Activated CD8-positive, alpha-beta memory T cell treated with anti-CD3 and anti-CD28 coated beads, Interleukin-2, amount 50 U/mL, for 4 hours (primary cell): ENCODE data around the gene PLCB3.

Source experiments
- DNase-seq: peaks from one replicate; pipeline ENCODE4 v3.0.0-alpha.2; 2020

PLCB3 gene

DNA sequence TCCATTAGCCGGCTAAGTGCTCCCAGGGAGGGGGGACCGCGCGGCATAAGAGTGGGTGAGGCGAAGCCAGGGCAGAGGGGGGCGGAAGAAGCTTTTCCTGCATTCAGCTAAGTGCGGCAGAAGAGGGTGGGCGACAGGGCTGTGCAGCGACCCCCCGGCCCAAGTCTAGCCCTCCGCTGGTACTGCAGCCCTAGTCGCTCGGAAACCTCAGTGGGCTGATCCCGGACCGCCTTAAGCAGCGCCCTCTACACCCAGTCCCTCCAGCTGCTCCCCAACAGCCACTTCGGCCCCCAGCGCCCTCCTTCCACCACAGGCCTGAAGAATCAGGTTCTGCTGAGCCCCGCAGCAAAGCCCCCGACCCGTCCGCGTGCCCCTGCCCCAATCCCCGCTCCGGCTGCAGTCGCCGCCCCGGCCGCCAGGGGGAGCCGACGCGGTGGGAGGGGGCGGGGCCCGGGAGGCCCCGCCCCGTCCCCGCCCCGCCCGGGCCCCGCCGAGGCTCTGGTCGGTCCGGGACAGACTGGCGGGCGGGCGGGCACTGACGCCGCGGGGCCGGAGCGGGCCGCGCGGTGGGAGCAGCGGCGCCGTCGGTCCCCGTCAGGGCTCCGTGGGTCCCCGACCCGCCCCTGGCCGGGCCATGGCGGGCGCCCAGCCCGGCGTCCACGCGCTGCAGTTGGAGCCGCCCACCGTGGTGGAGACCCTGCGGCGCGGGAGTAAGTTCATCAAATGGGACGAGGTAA is at the start of gene PLCB3:
Gene PLCB3 (plus strand): TSS at position 515 of the 737 bp plus-strand sequence. CDS start 120 bp downstream, at position 635.
- DNase-seq: peak; percentile 65

DNA sequence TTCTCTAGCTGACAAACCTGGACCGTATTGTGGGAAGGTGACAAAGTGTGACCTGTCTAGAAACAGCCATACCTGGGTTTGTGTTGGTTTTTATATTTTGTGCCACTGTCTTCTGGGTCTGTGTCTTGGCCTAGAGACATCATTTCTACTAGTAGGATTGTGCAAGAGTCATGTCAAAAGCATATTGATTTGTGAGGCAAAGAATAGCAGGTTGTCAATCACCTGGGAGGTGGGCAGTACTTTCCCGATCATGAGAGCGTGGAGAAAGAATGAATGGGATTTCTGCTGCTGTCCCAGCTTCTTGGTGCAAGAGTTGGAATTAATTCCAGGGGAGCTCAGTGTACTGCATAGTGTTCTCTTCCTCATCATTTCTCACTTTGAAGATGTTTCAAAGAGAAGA is 49.8 kb upstream of the PLCB3 start:
- DNase-seq: no peak

DNA sequence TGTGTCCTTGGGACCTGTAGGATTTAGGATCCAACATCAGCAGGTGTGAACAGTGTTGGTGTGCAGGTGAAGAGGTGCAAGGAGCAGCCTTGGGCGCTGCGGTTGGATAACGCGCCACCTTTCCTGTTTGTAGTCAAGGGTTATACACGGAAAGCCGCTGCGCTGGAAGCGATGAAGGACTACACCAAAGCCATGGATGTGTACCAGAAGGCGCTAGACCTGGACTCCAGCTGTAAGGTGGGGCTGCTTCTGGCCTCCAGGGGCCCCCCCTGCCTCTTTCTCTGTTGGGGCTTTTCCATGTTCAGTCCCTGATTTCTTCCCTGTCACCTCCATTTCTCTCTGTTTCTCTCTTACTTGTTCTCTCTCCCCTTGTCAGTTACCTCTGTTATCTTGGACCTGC is 48.3 kb upstream of the PLCB3 start:
- DNase-seq: no peak

DNA sequence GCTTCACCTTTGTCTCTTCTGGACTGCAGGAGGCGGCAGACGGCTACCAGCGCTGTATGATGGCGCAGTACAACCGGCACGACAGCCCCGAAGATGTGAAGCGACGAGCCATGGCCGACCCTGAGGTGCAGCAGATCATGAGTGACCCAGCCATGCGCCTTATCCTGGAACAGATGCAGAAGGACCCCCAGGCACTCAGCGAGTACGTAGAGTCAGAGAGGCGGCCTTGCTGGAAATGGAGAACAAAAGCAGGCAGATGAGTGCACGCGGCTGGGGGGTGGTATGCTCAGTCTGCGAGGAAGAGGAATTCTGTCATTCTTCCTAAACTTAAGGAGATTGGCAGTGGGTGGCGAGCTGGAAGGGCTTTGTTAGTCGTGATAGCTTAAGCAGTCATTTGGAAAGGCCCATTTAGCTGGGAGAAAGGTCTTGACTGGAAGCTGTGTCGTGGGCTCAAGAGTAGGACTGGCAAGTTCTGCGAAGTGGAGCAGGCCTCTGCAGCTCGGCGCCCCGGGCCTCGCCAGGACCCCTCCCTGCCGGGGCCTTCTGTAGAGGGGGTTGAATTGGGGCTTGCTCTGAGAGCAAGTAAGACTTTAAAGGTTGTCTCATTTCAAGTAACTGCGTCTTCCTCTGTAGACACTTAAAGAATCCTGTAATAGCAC is 47.8 kb upstream of the PLCB3 start:
- no peak for DNase-seq

DNA sequence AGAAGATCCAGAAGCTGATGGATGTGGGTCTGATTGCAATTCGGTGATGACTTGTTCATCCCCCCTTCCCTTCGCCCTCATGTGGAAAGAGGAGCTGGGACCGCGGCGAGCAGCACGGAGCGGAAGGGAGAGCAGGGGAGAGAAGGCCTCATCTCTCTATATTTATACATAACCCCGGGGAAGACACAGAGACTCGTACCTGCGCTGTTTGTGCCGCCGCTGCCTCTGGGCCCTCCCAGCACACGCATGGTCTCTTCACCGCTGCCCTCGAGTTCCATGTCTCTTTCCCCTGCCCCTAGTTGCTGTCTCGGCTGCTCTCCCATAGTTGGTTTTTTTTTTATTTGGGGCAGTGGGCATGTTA is 47.3 kb upstream of the PLCB3 start:
- DNase-seq: no peak

DNA sequence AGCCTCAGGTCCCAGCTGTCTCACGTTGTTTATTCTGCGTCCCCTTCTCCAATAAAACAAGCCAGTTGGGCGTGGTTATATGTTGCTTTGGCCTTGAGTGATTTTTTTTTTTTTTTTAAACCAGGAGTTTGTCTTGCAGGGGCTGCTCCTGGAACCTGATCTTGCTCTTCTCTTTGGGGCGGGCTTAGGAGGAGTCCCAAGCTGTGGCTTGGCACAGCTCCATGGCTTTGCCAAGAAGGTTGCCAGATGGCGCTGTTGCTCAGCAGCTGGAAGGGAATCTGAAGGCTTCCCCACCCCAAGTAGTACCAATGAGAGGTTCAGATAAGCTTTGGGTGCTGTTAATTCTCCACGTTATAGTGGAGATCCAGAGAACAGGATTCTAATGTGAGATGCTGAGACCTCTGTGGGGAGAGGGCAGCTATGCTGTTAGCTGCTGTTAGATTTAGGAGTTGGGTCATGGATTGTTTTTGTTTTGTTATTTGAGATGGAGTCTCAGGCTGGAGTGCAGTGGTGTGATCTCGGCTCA is 46.8 kb upstream of the PLCB3 start:
- DNase-seq: peak; percentile 84

DNA sequence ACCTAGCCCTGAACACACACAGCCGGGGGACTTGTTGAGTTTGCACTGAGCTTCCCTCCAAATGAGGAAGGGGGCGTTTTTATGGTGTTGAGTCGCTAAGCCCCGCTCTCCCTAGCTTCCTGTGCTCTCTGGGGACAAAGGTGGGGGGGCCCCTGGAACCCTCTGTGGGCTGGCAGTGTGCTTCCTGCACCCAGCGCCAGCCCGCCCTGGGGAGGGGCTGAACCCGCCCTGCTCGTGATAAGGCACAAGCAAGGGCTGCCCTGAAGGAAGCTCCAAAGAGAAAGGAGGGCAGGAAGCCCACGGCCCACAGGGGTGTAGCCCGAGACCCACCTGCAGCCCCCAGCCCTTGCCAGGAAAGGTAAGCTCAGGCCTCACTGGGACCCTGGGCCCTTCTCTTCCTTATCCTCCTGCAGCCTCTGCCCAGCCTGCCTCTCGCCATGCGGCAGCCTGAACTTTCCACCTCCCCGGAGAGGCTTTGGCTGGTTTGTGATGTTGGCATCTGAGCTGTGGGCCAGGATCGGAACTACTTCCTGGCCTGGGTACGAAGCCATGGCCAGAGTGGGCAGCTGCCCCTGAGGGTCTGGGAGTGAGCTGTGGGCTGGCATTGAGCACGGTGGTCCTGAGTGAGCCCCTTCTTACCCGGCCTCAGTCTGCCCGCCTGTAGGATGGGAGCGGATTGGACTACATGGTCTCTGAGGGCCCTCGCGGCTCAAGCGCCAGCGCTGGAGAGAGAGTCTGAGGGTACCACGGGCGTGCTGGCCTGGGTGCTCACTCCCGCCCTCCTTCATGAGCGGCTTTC is 44.7 kb upstream of the PLCB3 start, which contains the start of gene FERMT3:
Gene FERMT3 (plus strand): TSS at position 265 of the 799 bp plus-strand sequence. CDS start 644 bp downstream, outside the sequence.
- DNase-seq: peak; percentile 76

DNA sequence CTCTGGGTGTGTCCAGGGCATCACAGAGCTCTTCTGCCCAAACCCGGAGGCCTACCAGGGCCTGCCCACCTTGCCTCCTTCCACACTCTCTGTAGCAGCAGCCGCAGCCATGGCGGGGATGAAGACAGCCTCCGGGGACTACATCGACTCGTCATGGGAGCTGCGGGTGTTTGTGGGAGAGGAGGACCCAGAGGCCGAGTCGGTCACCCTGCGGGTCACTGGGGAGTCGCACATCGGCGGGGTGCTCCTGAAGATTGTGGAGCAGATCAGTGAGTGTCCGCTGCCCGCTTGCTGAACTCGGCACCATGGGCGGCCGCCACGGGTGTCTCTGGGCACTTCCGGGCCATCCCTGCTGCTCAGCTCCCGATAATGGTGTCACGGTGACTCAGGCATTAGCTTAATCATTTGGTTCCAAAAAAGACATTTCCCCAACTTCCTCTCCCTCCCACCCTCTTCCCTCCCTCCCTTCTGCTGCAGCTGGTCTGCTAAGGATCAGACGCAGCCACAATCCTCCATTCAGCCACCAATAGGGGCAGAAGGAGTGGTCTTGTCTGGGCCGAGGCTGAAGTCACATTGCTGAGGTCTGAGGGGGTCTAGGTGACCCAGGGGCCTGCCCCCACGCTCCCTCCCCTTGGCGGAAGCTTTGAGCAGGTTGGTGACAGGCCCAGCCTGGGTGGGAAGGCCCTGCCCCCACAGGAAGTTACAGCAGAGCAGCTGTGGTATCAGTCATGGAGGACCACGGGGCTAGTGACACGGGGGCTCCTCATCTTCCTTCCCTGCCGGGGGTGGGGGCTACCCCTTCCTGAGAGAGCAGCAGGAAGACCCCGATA is 43.9 kb upstream of the PLCB3 start:
- peak; percentile 85 for DNase-seq

DNA sequence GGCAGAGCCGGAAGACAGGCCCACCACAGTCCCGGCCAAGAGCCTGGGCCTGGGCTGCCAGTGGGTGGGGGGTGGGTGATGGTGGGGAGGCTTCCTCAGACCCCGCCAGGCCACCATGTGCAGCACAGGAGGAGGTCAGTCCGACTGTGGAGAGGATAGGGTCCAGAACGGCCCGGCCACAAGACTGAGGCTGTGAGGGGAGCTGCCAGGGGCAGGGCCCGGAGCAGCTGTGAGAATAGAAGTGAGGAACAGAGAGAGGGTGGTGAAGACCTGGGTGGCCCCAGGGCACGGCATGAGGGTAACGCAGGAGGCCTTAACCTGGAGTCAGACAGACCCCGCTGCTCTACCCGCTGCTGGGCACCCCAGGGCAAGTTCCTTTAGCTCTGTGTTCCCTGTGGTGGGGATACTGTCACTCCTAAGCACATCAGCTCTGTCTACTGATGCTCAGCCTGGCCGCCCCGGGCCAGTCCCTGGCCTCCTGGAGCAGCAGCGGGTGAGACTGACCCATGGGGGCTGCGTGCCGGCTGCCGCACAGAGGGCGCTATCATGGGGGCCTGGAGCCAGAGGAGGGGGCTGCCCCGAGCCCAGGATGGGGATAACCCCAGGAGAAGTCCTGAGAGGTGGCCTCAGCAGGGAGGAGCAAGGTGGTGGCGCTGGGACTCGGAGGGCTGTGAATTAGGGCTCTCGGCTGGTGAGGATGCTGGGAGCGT is 43.1 kb upstream of the PLCB3 start:
- no peak for DNase-seq

DNA sequence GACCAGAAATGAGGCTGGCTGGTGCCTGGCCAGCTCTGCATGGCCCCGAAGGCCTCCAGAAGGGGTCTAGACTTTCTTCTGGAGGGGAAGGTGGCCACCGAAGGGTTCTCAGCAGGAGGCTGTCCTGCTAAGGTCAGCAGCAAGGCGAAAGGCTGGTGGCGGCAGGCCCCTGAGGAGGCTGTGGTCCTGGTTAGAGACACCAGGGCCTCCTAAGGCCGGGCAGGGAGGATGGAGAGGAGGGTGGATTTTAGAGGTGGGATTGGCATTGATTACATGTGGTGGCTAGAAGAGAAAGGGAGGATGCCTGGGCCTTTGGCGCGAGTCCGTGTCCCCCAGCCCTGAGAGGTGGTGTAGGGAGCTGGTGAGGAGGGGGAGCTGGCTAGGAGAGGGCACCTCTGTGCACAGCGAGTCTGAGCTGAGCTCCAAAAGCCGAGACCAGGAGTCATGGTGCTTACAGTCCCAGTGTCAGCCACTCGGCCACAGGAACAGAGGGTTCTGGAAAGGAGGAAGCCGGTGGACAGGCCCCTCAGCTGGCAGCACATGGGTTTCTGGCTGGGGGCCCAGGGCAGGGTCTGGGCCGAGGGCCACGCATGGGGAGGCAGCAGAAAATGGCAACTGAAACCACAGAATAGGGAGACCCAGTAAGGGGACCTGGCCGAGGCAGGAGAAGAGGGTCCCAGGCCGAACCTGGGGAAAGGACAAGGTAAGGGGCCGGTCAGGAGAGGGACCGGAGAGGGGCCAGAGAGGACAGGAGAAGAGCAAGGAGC is 42.4 kb upstream of the PLCB3 start:
- no peak for DNase-seq

DNA sequence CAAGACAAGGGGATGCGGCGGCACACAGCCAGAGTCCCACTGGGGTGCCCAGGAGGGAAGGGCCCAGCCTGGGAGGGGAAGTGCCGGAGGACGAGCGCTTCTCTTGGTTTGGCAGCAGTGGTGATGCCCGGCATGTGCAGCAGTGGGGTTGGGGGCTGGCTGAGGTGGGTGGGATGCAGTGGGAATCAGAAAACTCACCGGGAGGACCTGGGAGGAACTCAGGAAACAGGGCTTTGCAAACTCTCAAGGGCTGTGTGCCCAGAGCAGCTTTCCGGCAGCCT is 41.8 kb upstream of the PLCB3 start:
- no peak for DNase-seq

DNA sequence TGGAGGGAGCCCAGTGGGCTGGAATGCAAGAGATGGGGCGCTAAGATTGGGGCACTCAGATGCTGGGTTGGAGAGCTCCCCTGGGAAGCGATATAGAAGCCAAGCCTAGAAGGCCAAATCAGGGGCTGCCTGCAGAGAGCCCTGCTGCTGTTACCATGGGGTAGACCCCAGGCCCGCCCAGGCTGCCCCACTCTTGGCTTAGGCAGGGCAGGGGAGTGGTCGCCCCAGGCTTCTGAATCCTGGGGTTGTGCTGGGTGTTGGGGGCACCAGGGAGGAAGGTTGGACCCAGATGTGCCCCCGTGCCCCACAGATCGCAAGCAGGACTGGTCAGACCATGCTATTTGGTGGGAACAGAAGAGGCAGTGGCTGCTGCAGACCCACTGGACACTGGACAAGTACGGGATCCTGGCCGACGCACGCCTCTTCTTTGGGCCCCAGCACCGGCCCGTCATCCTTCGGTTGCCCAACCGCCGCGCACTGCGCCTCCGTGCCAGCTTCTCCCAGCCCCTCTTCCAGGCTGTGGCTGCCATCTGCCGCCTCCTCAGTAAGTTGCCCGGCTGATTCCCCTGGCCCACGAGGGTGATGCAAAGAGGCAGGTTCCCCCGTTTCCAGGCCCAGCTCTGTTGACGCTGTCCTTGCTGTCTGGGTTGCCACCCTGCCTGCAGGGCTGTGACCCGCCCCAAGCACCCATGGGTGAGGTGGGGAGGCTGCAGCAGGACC is 40.9 kb upstream of the PLCB3 start:
- DNase-seq: no peak

DNA sequence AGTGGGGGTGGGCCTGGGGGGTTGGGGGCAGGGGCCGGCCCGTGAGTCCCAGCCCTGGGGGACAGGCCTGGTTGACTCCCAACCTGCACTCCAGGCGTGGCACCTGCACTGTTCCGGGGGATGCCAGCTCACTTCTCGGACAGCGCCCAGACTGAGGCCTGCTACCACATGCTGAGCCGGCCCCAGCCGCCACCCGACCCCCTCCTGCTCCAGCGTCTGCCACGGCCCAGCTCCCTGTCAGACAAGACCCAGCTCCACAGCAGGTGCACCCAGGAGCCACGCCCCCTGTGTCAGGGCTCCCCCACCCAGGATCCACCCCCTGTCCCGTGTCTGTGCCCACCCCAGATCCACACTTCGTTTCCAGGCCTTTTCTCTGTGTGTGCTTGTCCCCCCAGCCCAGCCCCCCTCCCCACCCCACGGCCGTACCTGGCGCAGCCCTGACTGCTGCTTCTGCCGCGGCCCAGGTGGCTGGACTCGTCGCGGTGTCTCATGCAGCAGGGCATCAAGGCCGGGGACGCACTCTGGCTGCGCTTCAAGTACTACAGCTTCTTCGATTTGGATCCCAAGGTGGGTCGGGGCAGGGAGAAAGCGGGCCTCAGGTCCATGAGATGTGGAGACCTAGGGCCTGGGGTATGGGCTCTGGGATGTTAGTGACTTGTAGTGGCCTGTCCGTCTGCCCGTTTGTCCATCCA is 40.0 kb upstream of the PLCB3 start:
- DNase-seq: no peak

DNA sequence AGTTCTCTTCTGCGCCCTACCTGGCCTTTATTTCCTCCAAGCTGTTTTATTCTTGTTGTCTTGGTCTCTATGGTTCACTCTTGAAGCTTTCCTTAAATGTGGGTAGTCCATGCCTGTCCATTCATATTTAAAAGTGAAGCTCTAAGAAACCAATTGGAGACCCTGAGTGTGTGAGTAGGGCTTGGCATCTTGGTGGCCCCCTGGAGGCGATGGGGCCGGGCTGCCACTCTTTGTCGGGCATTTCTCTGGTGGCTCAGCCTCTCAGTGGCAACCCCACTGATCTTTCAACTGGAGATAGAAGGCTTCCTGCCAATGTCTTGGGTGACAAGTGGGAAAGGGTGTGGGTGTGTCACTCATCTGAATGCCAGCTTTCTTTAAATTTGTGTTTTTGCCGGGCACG is 34.5 kb upstream of the PLCB3 start:
- no peak for DNase-seq

DNA sequence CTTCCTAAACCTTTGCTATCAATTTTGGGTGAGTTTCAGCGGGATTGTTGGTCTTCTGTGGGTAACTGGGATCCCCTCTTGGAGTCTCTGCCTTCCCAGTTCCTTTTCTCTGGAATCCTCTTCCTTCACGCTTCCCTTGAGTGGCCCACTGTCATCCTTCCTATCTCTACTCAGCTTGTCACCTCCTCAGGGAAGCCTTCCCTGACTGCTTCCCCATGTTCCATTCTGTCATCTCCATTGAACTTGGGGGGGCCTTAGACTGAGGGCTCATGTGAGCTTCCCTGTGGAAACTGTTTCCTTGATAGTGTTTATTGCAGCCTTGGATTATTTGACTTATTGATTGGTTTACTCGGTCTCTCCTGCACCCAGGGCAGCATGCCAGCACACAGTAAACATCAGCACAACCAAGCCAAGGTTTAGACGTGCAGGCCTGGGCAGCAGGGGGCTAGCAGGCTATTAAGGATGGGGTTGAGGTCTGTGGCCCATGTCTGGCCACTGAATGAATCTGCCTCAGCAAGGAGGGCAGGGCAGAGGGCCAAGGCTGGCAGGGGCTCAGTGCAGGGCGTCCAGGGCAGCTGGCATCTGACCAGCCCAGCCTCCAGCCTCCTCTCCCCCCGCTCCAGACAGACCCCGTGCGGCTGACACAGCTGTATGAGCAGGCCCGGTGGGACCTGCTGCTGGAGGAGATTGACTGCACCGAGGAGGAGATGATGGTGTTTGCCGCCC is 32.5 kb upstream of the PLCB3 start:
- DNase-seq: no peak

DNA sequence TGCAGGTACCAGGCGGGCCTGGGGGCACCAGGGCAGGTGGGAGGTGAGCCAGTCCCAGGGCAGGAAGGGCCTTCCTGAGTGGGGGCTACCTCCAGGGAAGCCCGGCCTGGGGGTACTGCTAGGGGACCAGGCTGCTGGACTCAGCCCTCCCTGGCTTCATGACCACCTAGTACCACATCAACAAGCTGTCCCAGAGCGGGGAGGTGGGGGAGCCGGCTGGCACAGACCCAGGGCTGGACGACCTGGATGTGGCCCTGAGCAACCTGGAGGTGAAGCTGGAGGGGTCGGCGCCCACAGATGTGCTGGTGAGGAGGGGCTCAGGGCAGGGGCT is 32.0 kb upstream of the PLCB3 start:
- DNase-seq: no peak

DNA sequence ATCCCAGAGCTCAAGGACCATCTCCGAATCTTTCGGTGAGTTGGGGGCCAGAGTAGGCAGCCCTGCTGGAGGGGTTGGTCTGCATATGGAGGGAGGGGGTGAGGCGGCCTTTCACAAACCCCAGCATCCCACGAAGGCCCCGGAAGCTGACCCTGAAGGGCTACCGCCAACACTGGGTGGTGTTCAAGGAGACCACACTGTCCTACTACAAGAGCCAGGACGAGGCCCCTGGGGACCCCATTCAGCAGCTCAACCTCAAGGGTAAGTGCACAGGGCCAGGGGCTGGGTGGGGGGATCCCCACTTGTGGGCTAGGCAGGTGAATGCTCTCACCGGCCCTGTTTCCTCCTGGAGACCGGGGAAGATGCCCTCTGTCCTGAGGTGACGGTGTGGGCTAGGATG is 31.6 kb upstream of the PLCB3 start:
- no peak for DNase-seq

DNA sequence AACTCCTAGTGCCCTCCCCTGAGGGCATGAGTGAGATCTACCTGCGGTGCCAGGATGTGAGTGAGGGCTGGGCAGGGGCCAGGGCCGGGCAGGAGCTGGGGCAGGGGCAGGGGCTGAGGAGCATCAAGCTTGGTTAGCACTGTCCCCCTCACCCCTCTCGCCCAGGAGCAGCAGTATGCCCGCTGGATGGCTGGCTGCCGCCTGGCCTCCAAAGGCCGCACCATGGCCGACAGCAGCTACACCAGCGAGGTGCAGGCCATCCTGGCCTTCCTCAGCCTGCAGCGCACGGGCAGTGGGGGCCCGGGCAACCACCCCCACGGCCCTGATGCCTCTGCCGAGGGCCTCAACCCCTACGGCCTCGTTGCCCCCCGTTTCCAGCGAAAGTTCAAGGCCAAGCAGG is 31.1 kb upstream of the PLCB3 start:
- no peak for DNase-seq

DNA sequence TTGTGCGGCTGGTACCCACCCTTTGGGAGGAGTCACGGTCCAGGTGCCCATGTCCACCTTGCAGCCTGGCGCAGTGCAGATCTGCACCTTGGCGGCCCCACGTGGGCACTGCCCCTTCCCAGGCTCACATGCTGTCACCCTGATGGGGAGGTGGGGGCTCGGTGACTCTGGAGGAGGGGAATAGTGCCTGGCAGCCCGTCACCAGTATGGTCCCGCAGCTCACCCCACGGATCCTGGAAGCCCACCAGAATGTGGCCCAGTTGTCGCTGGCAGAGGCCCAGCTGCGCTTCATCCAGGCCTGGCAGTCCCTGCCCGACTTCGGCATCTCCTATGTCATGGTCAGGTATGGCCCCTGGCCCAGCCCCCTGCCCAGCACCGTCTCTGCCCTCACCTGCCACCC is 30.5 kb upstream of the PLCB3 start:
- no peak for DNase-seq

DNA sequence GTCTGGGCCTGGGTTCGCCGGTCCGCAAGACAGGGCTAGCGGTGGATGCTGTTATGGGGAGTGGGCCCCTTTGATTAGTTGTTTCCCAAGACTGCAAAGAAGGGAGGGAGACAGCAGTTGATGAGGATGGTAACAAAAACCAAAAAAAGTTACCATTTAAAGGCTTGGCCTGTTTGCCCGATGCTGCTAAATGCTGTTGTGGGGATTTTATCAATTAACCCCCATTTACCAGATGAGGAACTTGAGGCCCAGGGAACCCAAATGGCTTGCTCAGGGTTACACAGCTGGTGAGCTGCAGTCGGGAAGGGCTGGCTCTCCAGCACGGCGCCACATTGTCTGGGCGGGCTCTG is 28.7 kb upstream of the PLCB3 start:
- no peak for DNase-seq
